GM10266 (cell line): Measurements from ENCODE around the gene SNTG2.
"Not testable (repeated sequence)": the region's sequence is repeated elsewhere in the genome, so short reads cannot be mapped to it uniquely, and the experiment has no call there.

Source experiments
- DNase-seq: peaks from one replicate; pipeline ENCODE4 v3.0.0; 2012; ENCODE audit errors: extremely low spot score
- CTCF ChIP-seq: IDR thresholded peaks from 2 replicates; pipeline ENCODE4 v1.5.1; 2012; ENCODE audit warnings: mild to moderate bottlenecking, low read depth; ENCODE audit not compliant: control insufficient read depth, insufficient read depth; ENCODE audit errors: missing control alignments

Gene SNTG2

DNA sequence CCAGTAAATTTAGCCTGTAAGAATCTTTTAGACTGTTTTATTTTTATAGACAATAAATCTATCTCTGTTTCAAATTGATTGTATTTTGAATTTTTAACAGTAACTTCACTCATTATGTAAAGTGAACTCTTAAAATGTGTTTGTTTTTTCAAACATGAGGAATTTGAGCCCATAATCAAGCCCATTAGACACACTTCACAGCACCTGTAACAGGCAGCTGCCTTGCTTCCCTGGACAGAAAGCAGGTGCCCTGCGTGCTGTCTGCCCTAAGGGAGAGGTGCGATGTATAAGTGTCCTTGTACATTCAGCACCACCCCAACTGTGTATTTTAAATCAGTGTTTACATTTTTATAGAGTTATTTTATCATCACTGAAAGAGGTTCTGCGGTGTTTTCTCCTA is 276.1 kb downstream of the SNTG2 start:
- TF ChIP-seq CTCF, result no peak
- DNase-seq, result no peak

DNA sequence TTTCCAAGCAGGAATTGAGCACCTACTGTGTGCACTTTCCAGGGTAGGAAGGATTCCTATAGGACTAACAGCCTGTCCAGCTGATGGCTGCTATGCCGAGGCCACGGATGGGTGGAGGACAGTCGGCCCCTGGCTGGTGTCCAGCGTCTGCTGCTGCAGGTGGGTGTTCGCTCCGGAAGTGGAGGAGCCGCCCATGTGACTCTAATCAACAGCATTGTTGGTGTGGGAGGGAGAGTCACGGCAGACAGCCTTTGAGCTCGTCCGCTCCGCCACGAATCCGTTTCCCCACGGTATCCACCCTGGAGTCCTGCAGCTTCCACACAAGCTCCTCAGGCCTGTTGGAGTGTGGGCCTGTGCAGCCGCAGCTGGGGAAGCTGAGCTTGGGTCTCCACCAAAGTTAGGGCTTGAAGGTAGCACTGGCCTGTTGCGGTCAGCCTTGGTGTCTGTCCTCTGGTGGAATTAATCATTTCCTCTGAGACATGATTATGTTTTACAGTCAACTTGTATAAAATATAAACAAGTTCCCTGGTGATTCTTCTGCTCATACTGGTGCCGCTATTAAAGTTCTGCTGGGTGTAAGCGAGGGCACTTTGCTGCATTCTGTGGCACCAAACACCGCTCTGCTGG is 276.7 kb downstream of the SNTG2 start:
- no peak for TF ChIP-seq CTCF

DNA sequence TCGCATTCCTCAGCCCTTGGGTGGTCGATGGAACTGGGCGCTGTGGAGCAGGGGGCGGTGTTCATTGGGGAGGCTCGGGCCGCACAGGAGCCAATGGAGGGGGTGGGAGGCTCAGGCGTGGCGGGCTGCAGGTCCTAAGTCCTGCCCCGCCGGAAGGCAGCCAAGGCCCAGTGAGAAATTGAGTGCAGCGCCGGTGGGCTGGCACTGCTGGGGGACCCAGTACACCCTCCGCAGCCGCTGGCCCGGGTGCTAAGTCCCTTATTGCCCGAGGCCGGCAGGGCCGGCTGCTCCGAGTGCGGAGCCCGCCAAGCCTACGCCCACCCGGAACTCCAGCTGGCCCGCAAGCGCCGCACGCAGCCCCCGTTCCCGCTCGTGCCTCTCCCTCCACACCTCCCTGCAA is 278.9 kb downstream of the SNTG2 start:
- DNase-seq, result not testable (repeated sequence)

More for the DNA sequence above, 276.7 kb downstream of the SNTG2 start:
- no peak for DNase-seq

DNA sequence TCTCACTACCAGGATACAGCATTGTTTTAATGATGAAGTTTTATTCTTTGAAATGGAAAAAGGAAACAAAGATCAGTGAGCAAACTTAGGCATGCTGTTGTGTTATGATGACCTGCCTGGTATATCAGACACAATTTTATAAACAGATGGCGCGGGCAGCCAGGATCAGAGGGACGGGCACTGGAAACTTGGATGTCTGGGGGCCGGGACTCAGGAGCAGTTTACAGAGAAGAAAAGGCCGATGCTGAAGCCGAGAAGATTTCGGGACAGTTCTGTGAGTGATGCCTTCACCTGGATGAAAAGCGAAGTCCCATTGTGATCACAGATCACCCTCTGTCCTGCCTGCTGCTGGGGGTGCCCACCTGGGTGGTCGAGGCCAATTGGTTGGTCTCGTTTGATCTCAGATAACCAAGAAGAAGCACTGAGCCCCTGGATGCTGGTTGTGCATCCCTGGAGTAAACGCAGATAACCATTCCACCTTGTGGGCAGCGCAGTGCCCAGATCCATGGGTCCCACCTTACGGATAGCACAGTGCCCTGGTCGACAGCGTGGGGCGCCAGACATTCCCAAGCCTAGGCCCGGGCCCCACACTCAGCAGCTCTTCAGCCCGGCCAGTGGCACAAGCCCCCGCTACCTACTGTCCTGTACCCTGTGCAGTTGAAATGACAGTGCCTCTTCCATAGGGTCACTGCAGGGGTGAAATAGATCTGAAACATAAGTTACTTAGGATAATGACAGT is 279.7 kb downstream of the SNTG2 start:
- TF ChIP-seq CTCF, result no peak

GRCh38 chr2:1231466-1232063 is 280.9 kb downstream of the SNTG2 start:
- no peak for TF ChIP-seq CTCF
- DNase-seq, result no peak

More for the DNA sequence above, 279.7 kb downstream of the SNTG2 start:
- no peak for DNase-seq

DNA sequence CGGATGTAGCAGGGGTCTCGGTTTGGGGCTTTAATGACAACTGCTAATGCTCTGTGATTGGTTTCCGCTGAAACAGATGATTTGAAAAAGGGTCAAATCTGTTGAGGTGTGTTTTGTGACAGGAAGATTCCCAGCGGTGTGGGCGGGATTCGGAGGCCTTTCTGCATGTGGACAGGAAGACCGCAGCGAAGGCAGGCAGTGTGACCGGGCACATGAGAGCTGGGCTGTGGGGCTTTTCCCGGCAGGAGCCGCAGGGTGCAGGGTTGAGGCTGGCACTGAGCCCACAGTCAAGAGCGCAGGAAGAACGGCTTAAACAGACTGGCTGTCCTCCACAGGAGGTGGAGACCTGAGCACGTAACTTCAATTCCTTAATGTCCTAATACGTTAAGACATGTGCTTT is 282.6 kb downstream of the SNTG2 start:
- no peak for DNase-seq
- TF ChIP-seq CTCF, result no peak

GRCh38 chr2:1234731-1235308 is 284.2 kb downstream of the SNTG2 start:
- TF ChIP-seq CTCF, result no peak
- no peak for DNase-seq
